Measurements from ENCODE around the gene DEPDC1B.
A peak's percentile ranks its signal among the peaks of the same experiment; 100 is the strongest.
"Not testable (repeated sequence)": the region's sequence is repeated elsewhere in the genome, so short reads cannot be mapped to it uniquely, and the experiment has no call there.

Gene DEPDC1B

DNA sequence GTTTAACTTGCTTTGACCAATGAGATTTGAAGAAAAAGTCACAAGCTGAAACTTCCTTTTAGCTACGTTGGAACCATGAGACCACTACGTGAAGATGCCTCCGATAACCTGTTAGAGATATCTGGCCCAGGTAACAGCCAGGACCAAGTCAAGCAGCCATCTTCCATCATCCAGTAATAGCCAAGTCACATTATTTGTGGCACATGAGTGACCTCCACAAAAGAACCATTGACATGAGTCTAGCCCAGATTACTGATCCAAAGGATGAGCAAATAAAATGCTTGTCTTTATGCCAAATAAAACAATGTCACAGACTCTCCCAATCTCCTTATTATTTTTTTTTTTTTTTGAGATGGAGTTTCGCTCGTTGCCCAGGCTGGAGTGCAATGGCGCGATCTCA lies 1.6 kb downstream of the DEPDC1B start:
- no peak for DNase-seq (ENCODE audit: low spot score)

DNA sequence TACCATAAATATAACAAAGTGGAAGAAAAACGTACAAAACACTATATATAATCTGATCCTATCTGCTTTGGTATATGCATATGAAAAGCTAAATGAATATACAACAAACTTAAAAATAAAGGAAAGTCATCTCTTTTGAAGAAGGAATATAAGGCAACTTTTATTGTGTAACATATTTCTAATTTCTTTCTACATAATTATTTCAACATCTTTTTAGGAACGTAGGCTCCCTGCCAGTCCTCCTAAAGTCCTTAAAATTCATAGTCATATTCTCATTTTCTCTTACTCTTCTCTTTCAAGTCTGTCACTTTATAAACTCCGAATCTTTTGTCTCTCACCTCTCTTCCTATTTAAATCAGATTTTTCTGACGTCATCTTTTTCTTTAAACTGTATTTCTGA lies 9.6 kb downstream of the DEPDC1B start:
- DNase-seq (ENCODE audit: low spot score): no peak

DNA sequence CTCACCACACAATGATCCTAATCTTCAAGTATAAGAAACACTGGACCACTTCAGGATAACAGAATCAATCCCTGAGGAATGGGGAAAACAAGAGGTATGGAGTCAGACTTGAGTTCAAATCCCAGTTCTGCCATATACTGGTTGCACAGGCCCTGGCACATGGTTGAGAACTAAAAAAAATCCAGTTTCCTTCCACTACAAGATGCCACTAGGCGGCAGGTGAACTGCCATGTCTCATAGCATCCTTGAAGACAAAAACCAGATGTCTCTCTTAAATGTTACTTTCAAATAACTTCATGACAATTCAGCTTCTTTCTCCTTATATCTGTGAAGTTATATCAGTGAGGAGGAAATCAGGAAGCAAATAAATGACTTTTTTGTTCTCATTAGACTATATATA lies 11.0 kb downstream of the DEPDC1B start:
- DNase-seq (ENCODE audit: low spot score): no peak

DNA sequence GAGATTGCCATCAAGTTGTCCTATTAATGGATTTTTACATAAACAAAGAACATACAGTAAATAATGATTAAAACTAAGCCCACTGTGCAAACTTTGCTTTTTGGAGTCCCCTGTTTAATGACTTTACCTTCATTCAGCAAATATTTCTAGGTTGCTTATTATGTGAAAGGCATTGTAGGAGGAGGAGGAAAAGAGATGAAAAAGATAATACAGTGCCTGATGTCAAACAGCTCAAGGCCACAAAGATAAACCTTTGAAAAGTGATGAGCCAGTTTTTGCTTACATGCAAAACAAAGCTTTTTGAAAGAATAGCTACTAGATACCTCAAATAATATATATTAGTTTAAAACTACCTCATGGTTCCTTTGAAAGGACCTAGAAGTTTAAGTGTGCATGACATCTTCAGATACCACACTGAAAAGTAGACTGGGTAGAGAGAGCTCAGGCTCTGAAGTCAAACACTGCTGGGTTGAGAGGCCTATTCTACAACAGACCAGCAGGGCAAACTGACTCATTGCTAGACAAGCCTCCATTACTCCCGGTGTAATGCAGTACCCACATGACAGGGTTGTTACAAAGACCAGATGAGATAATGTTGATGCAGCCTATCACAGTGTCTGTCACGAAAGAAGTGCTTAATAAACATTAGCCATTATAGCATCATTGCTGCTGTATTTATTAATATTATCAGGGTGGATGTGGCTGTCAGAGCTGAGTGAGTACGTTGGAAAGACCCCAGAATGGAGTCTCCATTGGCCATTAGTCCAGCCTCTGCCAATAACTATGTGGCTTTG lies 11.8 kb downstream of the DEPDC1B start:
- DNase-seq (ENCODE audit: low spot score): no peak

DNA sequence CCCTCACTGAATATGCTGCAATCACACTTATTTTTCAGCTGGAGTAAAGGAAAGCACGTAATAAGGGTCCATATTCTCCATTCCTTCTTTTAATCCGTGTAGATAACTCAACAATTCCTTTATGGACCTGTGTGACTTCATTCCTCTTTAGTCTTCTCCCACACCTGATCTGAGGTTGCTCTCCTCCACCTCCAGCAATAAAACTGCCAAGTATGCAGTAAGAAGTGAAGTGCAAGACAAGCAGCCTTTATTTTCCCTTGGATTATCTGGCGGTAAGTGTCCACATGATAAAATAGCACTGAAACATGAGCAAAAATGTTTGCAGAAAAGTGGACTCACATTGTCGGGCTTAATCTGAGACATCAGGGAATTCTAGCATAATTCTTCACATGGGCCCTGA lies 13.8 kb downstream of the DEPDC1B start:
- no peak for DNase-seq (ENCODE audit: low spot score)

DNA sequence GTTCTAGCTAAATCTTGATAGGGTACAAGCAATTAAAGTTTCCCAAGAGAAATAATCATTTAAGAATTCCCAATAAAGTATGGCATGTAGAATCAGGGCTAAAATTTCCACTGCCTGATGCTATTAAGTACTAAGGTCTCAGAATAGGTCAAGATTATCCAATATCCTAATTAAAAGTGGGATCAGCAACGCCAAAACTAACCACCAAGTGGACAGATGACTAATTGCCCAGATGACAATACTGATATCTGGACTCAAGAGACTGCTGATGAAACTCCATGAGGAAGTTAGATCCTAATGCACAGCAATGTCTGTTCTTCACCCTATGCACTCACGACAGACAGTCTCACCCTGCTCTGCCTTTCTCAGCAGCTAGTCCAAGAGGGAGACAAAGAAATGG lies 14.3 kb downstream of the DEPDC1B start:
- no peak for DNase-seq (ENCODE audit: low spot score)

DNA sequence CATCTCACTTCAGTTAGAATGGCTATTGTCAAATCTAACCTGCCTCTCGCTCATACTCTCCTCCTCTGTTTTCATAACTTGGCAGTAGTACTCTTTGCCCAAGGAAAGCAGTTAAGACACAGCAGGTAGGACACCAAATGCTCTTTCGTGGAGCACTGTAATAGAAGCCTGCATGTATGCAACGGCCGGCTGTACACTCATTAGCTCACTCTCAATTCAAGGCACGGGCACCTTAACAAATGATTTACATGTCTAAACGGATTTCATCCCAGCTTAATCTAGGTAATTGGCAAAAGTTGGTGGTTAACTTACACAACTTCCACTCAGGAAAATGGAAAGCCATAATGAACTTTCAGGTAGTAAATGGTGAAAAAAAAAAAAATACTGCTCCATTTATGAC lies 14.9 kb downstream of the DEPDC1B start:
- no peak for DNase-seq (ENCODE audit: low spot score)

DNA sequence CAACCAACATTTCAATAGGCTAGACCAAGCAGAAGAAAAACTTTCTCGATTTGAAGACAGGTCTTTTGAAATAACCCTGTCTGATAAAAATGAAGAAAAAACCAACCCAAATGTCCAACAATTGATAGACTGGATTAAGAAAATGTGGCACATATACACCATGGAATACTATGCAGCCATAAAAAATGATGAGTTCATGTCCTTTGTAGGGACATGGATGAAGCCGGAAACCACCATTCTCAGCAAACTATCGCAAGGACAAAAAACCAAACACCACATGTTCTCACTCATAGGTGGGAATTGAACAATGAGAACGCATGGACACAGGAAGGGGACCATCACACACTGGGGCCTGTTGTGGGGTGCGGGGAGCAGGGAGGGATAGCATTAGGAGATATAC lies 18.0 kb downstream of the DEPDC1B start:
- not testable (repeated sequence) for DNase-seq (ENCODE audit: low spot score)

DNA sequence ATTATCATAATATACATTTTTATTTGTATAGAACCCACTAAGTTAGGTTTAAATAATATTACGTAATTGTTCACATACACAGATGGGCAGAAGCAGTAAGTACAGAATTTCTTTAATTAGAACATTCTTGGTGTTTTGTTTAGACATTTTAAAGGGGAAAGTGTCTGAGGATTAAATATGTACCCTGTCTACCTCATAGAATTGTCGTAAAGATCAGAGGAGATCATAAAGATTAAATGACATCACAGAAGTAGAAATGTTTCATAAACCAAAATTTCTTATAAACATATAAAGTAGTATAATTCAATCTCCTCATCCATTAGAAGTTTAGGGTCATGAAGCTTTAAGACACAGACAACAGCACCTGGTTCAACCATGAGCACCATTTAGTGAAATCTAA lies 20.1 kb downstream of the DEPDC1B start:
- DNase-seq (ENCODE audit: low spot score): no peak

DNA sequence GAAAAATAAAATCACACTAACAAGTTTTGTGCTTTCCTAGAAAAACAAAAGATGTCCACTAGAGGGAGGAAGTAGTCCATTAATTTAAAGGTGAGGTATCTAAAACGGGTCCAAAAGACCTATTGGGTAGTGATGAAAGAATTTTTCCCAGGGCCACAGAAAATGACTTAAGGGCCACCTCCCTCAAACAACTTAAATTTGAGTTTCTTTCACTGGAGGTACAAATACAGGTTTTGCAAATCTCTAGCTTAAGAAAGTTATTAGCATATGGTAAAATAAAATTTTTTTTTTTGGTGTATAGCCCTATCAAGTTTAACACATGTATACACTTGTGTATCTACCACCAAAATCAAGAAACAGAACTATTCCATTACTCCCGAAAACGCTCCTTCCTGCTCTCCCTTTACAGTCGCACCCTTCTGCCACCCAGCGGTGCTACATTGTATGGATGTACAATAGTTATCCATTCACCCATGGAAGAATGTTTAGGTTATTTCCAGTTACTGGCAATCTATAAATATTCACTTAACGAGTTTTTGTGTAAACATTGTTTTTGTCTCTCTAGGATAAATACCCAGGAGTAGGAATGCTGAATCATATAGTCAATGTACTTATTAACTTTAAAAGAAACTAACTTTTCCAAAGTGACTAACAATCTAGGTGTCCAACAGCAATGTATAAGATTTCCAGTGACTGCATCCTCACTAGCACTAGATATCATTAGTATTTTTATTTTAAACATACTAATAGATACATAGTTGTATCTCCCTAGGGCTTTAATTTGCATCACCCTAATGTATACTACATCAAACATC lies 21.9 kb downstream of the DEPDC1B start:
- DNase-seq (ENCODE audit: low spot score): peak; percentile 41

DNA sequence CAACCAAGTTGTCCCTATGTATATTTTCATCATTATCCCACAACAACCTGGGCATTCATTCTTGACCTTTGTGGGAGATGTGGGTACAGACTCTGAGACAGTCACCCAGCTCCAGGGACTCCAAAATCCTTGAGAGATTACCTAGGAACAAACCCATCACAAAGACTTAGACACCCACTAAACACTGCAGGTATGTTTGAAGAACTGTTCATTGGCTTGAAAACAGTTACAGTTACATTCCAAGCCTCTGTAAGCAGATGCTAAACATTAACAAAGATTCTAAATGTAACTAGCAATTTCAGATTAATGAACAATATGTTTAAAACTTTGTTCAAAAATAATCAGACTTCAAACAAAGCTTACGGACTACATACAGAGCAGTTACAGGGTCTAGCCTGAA lies 24.7 kb downstream of the DEPDC1B start:
- no peak for DNase-seq (ENCODE audit: low spot score)

DNA sequence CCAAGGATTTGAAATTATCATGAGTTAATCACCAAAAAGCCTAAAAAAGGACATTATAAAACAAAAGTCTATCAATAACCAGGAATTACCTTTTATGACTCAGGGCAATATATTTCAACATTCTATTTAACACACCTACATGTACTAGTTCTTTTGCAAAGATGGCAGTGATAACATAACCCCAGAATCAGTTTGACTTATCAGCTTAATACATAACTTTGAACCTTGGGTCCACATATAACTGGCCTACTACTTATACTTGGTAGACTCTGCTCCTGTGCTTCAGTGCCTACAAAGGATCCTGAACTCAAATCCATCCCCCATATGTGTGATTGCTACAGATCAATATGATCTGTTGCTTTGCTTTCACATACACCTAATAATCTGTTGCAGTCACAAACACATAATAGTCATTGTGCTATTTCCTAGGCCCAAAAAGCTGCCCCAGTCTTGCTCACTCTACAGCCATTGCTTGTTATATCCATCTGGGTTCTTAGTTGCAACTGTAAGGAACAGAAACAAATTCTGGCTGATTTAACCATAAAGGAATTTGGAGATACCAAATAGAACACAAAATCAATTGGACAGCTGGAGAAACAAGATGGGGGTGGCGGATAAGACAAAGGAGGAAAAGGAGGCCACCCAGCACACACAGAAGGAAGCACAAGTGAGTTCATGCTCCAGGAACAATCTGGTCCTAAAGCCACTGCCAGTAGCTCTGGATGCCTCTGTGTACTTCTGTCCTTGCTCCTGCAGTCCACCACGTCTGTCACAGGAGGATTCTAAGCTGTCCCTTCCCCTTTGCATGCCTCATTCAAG lies 25.5 kb downstream of the DEPDC1B start:
- no peak for DNase-seq (ENCODE audit: low spot score)

DNA sequence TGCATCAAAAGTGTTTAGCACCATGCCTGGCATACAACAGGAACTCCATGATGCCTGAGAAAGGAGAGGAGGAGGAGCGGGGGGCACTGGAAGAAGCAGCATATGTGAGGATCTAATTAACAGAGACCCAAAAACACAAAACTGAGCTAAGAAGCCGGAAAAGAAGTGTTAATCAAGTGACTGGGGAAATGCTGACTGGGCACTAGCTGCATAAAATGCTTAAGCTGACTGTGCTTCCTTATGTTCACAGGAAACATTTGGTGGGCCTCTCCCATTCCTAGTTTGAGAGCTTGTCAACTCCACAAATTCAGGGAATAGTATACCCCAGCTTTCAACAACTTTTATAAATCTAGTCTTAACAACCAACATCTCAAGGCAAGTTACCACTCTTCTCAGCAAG lies 26.6 kb downstream of the DEPDC1B start:
- no peak for DNase-seq (ENCODE audit: low spot score)

DNA sequence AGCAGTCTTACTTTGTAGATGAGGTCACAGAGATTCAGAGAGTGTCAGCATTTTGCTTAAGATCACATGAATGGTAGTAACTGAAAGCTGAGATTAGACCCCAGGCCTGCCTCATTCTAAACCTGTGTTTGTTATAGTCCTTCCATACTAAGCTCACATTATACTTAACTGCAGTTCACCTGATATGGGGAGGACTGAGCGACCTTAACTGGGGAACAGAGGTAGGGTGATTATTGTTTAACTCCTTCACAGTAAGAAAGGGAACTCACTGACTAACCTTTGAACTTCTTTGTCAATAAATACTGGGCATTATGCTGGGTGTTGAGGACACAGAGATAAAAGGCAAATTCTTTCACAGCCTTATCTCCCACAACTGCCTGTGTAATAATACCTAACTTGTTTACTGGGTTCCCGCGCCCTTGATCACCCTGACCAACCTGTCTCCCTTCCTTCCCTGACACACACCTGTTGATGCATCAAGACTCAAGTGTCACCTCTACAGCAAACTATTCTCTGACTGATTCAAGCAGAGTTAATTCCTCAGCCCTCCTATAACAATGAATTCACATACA lies 27.2 kb downstream of the DEPDC1B start:
- DNase-seq (ENCODE audit: low spot score): no peak

DNA sequence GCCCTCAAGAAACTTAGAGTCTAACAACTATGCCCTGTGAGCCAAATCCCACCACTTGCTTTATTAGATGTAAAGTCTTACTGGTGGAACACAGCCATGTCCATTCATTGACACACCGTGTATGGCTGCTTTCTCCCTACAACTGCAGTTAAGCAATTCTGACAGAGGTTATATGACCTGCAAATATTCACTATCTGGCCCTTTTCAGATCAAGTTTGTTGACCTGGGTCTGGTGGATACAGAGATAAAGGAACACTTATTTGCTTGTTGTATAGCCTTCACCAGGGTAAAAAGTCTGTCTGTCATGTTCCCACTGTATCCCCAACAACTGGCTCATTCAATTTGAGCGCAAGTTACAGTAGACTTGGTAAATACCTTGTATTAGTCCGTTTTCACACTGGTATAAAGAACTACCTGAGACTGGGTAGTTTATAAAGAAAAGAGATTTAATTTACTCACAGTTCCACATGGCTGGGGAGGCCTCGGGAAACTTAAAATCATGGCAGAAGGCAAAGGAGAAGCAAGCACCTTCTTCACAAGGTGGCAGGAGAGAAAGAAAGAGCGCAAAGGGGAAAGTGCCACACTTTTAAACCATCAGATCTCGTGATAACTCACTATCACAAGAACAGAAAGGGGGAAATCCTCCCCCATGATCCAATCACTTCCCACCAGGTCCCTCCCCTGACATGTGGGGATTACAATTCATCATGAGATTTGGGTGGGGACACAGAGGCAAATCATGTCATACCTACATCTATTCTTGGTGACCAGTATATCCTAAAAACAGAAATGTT lies 27.9 kb downstream of the DEPDC1B start:
- no peak for DNase-seq (ENCODE audit: low spot score)

DNA sequence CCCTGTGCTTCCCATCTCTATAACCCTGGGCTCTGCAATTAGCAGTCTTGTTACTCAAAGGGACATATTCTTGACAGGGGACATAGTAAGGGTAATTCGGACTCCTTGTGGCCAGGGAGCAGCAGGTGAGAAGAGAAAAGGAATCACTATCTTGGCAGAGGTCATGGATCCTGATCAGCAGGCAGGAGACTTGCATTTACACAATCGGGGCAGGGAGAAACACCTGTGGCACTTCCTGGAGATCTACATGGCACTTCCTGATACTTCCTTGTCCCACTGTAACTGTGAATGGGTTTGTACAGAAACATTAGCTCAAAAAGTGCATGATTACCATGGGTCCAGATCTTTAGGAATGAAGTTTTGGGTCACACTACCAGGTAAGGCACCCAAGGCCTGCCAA lies 29.2 kb downstream of the DEPDC1B start:
- DNase-seq (ENCODE audit: low spot score): no peak

DNA sequence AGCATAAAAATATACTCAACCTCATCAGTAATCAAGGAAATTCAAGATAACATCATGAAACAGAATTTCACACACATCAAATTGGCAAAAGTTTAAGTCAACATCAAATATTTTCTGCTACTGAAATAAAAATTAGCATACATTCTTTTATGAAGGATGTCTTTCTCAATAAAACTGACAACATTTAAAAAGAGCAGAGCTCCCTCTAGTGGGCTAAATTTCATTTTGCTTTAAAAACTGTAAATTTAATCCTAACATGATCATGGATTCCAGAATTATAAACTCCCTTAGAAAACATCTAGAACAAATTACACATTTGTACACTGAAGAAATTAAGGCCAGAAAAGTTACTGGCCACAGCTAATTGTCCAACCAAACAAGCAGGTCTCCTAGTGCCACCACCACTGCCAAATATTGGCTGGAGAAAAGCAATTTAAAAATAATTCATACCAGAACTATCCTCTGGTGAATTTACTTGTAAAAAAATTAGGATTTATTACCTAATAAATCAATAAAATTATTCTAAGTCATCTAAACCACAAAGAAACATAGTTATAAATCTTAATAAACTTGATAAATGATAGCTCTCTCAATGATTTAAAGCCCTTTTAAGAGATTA lies 31.2 kb downstream of the DEPDC1B start:
- peak; percentile 60 for DNase-seq (ENCODE audit: low spot score)

DNA sequence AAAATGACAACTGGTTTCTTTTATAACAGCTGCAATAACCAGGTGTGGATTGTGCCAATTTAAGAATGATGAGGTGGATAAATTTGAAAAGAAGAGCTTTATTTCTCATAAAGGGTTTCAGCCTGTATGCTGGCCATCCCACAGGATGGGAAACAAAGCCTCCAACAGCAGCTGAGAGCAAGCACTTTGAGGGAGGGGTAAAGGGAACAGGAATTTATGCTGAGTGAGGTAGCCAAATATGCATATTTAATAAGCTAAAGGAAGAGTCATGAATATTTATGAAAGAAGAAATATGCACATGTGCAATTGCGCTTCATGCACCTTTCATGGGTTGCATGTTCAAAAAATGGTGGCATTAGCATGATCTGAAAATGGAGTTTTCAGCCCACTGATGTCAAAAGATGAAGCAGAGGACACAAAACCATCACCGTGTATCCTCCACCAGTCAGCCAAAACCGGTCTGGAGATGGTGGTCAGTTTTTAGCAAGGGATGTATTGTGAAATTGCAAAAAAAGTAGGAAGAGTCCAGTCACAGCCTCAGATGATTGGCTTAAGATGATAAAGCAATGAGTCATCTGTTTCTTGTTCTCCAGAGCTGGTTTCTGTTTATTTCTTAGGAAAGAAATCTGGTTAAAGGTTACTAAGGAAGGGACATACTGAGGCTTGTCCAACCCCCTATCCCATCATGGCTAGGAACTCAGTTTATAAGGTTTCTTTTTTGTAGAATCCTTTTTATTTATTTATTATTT lies 47.9 kb downstream of the DEPDC1B start:
- no peak for DNase-seq (ENCODE audit: low spot score)

DNA sequence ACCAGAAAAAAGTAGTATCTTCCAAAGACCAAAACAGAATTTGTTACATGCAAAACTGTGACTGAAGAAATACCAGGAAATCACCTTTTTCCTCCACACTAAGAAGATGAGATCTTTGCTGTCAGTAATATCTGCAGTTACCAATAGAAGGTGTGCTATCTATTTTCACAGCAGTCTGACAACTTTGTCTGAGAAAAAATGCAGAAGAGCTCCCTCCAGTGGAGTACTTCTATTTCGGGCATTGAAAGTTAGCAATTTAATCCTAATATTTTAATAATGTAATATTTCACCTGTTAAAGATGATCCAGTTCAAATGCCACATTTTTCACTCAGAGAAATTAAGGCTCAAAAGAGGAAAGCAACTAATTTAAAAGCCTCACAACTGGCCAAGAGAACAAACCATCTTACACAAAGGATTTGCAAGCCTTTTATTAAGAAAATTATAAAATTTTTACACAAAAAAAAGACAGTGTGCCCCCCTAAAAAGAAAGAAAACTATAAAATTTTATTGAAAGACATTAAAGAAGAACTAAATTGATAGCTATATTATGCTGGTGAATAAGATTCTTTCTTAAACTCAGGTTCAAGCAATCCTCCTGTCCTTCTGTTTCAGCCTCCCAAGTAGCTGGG lies 50.6 kb downstream of the DEPDC1B start:
- peak; percentile 26 for DNase-seq (ENCODE audit: low spot score)

DNA sequence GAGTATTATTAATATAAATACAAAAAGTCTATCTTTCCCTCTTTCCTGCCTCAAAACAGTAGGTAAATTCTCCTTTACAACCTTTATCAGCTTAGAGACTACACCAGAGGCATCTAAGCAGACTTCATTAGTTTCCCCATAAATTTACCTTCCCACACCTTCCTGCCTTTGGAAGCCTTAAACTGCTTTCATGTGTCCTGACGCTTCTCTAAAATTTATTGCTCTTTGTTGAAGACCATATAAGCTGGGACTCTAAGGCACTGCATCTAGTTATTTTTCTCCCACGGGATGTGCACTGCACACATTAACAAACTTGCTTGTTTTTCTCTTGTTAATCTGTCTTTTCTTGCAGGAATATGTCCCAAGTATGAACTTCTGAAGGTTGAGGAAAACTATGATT lies 51.8 kb downstream of the DEPDC1B start:
- DNase-seq (ENCODE audit: low spot score): no peak
